Heart right ventricle (tissue), 16 donors: ENCODE results near the gene SPSB1. TPM values are rescaled to one million over a fixed set of nuclear protein-coding genes. Genes with fewer than 3 reads are reported as not detected.

Experiments
- ATAC-seq, 8 donors: fragments of 200-7000 bp; cut with Tn5 transposase; one replicate each; pipeline ENCODE4 v1.9.1; 2020; ENCODE audit warnings: mild to moderate bottlenecking in 8 of 8, moderate library complexity in 8 of 8, moderate number of reproducible peaks in 1 of 8
- DNase-seq, 2 donors: peaks; one replicate each; pipeline ENCODE4 v3.0.0-alpha.2; 2020
- H3K27ac ChIP-seq, 10 donors: fragments of 200-600 bp; sonication (generic) in 2 of 10; one replicate each; pipeline versions ENCODE4 v1.5.0 to v1.8.0; 2020 to 2022; ENCODE audit warnings: mild to moderate bottlenecking in 3 of 10
- H3K27me3 ChIP-seq, 7 donors: fragments of 200-600 bp; one replicate each; pipeline ENCODE4 v1.8.0; 2021 to 2022; ENCODE audit warnings: mild to moderate bottlenecking in 2 of 7
- H3K36me3 ChIP-seq, 9 donors: fragments of 200-600 bp; sonication (generic) in 1 of 9; one replicate each; pipeline versions ENCODE4 v1.5.0 to v1.8.0; 2020 to 2022; ENCODE audit warnings: mild to moderate bottlenecking in 2 of 9
- H3K4me1 ChIP-seq, 9 donors: fragments of 200-600 bp; sonication (generic) in 1 of 9; one replicate each; pipeline versions ENCODE4 v1.5.0 to v1.8.0; 2020 to 2022; ENCODE audit warnings: mild to moderate bottlenecking in 4 of 9
- H3K4me3 ChIP-seq, 10 donors: fragments of 200-600 bp; sonication (generic) in 2 of 10; one replicate each; pipeline versions ENCODE4 v1.5.0 to v1.8.0; 2020 to 2022; ENCODE audit warnings: mild to moderate bottlenecking in 7 of 10, moderate library complexity in 2 of 10
- H3K9me3 ChIP-seq, 11 donors: fragments of 200-600 bp in 10 of 11; sonication (generic) in 2 of 11; one replicate each; pipeline versions ENCODE4 v1.5.0 to v1.8.0; 2013 to 2022; ENCODE audit warnings: mild to moderate bottlenecking in 2 of 11, control low read depth in 1 of 11, moderate library complexity in 1 of 11
- WGBS, 2 donors: extraction: QIAGEN DNeasy Blood & Tissue Kit; methylation state at CpG; one replicate each; pipeline ENCODE4 v1.1.7; 2013; ENCODE audit warnings: inconsistent platforms in 1 of 2; 5-methylcytosine and 5-hydroxymethylcytosine counted together
- intact Hi-C, 10 donors: fragments of 100-400 bp; cut with DNase I; formaldehyde crosslinking; loops; one replicate each; pipeline versions ENCODE4 v1.11.1 to v1.14.2; 2022
- polyA plus RNA-seq, 2 donors: library from polyadenylated mRNA; stranded (reverse); fragments of 200-250 nt; gene quantifications; one replicate each; pipeline ENCODE4 v1.2.3, GENCODE V29; 2013
- total RNA-seq, 10 donors: library from RNA; stranded (reverse); fragmentation: NEBNext Ultra II Directional in 3 of 10; extraction: Animal tissue kit (Norgen Biotek cat#: 25700) in 3 of 10; gene quantifications; one replicate each; pipeline versions ENCODE4 v1.2.1 to v1.2.4, GENCODE V29; 2021 to 2023
- TF ChIP-seq, protein P1 (sequence below), 9 donors: fragments of 200-600 bp; sonication (generic) in 2 of 9; IDR thresholded peaks; one replicate each; pipeline versions ENCODE4 v1.5.0 to v1.8.0; 2021 to 2022; ENCODE audit warnings: antibody characterized with exemption in 9 of 9, mild to moderate bottlenecking in 5 of 9, moderate library complexity in 1 of 9
- donor health status: Arrhythmogenic right ventricular cardiomyopathy.
- donor health status: ischemic (EF 13 %, LVEDD 7.1; RV severe dilation, severe dysfunction).
- donor health status: healthy with polysubstance abuse.
- donor health status: DM: no; HTN: yes; CAD: no.
- donor health status: DM: no; HTN: no; CAD: no.
- donor health status: ischemic (EF 25% LVEDD 6.9; RV normal size, moderate dysfunction).
- donor health status: ischemic (EF 25% LVEDD 5.7; RV mildly dilated, moderate dysfunction).
- donor health status: healthy.
- donor health status: DM: yes; HTN: yes; CAD: no.
- donor health status: Ischemic cardiomyopathy.
- donor health status: ischemic (EF 35%, LVEDD 5.7; RV mildly dilated, moderate dysfunction).
- donor health status: nonischemic (EF 11% LVEDD 7.7; RV severe dilation, severe dysfunction).
- donor health status: DM: yes; HTN: yes; CAD: no.
- donor health status: PGD.
- donor health status: ischemic (EF 29% LVEDD 5.4; RV normal size, mild dysfunction).
- donor health status: nonischemic (EF 23%, LVEDD 6.1; RV moderate dilation, normal function).

SPSB1 gene
- total and polyA plus RNA-seq, 12 donors = 5.5 to 16.5 (median 8.8) TPM

DNA sequence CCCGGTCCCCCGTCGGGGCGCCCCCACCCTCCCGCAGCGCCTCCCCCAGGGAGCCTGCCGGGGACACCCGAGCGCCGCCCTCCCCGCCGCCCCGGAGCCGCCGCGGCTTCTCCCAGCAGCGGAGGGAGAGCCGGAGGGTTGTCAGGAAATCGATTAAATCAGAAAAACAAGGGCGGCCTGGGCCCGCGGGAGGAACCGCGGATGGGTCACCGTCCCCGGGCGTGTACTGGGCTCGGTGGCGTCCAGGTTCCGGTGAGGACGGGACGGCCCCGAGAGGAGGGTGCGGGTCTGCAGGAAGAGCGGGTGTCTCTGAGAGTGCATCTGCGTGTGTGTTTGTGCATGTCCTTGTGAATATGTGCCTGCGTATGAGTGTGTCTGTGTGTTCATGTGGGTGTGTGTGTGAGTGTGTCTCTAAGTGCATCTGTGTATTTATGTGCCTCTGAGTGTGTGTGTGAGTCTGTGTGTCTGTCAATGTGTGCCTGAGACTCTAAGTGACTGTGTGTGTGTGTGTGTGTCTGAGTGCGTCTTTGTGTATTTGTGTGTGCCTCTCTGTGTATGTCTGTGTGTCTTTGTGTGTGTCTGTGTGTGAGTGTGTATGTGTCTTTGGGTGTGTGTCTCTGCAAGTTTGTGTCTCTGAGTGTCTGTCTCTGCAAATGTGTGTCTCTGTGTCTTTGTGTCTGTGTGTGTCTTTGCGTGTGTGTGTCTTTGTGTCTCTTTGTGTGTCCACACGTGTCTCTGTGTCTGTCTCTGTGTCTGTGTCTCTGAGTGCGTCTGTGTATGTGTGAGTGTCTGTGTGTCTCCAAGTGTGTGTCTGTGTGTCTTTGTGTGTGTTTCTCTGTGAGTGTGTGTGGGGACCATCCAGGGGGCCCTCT is 1.1 kb downstream of the SPSB1 start:
- Histone ChIP-seq H3K4me1 (peaks cover 6 to 58% (median 32%) of the 10 kb centered on the region in 9 donors), H3K4me3 (peak overlapping the region; percentile 51 to 98 (median 75)), H3K36me3 (no peaks in the 10 kb centered on the region), H3K27me3 (peaks cover 0 to 8% (median 0%) of the 10 kb centered on the region in 7 donors), H3K27ac (peak overlapping the region; percentile 73 to 95 (median 86)), H3K9me3 (peaks cover 0 to 8% (median 2%) of the 10 kb centered on the region in 11 donors)
- TF ChIP-seq, protein P1, sequence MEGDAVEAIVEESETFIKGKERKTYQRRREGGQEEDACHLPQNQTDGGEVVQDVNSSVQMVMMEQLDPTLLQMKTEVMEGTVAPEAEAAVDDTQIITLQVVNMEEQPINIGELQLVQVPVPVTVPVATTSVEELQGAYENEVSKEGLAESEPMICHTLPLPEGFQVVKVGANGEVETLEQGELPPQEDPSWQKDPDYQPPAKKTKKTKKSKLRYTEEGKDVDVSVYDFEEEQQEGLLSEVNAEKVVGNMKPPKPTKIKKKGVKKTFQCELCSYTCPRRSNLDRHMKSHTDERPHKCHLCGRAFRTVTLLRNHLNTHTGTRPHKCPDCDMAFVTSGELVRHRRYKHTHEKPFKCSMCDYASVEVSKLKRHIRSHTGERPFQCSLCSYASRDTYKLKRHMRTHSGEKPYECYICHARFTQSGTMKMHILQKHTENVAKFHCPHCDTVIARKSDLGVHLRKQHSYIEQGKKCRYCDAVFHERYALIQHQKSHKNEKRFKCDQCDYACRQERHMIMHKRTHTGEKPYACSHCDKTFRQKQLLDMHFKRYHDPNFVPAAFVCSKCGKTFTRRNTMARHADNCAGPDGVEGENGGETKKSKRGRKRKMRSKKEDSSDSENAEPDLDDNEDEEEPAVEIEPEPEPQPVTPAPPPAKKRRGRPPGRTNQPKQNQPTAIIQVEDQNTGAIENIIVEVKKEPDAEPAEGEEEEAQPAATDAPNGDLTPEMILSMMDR (IDR thresholded peaks at IDR 0.05) = no peak
- ATAC-seq (peak in 3 of 8 donors; percentile 6 to 15 (median 11)), DNase-seq (peak in 1 of 2 donors; percentile 47)
- intact Hi-C loops = loop anchor here in 3 of 10 donors (5.0 to 10.0 kb wide), 3 partner anchors 84 to 281 kb away; no protein-coding TSS in a partner anchor
- 7 to 8% methylated on average over 41 of the region's 41 CpGs for WGBS, 2 donors

DNA sequence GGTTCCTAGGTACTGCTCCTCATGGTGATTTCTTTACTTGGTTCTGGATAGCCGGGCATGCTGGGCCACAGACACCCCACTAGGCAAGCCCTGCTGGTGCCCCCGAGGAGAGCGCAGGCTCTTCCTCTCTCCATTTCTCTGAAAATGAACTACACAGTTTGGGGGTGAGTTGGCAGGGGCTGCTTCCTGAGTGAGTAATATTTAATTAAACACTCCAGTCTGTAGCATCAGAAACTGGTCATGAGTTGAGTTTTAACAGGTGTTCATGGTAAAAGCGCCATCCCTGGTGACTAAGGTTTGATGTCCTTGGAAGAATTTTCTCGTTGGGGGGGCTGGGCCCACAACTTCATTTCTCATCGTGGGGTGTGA is 1.7 kb downstream of the SPSB1 start:
- DNase-seq (peak in 1 of 2 donors; percentile 26), ATAC-seq (peak in 3 of 8 donors; percentile 2 to 16 (median 6))
- H3K9me3 ChIP-seq = peaks cover 0 to 2% (median 0%) of the 10 kb centered on the region in 11 donors
- intact Hi-C loops = loop anchor here in 3 of 10 donors (5.0 to 10.0 kb wide), 3 partner anchors 83 to 280 kb away; no protein-coding TSS in a partner anchor
- H3K4me3 ChIP-seq = peak overlapping the region in 9 of 10 donors; percentile 17 to 98 (median 76)
- H3K27me3 ChIP-seq = peaks cover 0 to 8% (median 0%) of the 10 kb centered on the region in 7 donors
- WGBS, 2 donors = 68% methylated on average over 6 of the region's 6 CpGs
- H3K4me1 ChIP-seq = peaks cover 6 to 55% (median 32%) of the 10 kb centered on the region in 9 donors
- peak overlapping the region in 5 of 10 donors; percentile 50 to 87 (median 84) for H3K27ac ChIP-seq
- no peaks in the 10 kb centered on the region for H3K36me3 ChIP-seq
- TF ChIP-seq, protein P1 (IDR thresholded peaks at IDR 0.05) = no peak

DNA sequence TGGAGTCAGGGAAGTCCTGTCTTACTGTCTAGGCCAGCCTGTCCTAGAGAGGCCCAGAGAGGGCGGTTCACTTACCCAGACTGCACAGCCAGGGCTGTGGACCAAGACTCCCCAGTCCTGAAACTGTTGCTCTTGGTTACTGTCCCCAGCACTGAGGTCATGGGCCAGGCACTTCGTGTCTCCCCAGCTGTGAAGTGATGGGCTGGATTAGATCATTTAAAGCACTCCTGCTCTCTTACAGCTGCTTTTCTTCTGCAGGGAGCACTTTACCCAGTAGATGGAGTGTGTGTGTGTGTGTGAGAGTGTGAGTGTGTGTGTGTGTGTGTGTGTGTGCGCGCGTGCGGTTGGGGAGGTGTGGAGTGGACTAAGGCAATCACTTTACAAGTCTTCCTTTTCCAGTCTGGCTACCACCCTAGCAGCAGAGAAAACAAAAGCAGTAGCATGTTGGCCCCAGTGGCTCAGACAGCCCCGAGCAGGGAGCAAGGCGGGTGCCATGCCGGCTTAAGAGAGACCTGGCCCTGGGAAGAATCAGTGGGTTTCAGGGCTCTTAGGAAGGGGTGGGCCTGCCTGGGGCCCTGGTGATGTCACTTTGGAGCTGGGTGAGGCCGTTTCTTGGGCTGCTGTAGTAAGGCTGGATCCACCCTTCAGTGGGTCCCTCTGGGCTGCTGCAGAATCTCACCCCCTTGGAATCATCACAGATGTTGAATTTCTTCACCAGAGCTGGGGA is 2.4 kb downstream of the SPSB1 start:
- no peaks in the 10 kb centered on the region for H3K36me3 ChIP-seq
- peaks cover 0 to 8% (median 0%) of the 10 kb centered on the region in 7 donors for H3K27me3 ChIP-seq
- no peaks in the 10 kb centered on the region for H3K9me3 ChIP-seq
- DNase-seq (peak in 1 of 2 donors; percentile 35), ATAC-seq (peak; percentile 15 to 61 (median 30))
- H3K4me1 ChIP-seq = peaks cover 6 to 53% (median 31%) of the 10 kb centered on the region in 9 donors
- peak overlapping the region in 8 of 10 donors; percentile 17 to 96 (median 75) for H3K4me3 ChIP-seq
- intact Hi-C loops = loop anchor here in 3 of 10 donors (5.0 to 10.0 kb wide), 4 partner anchors 37 to 280 kb away; no protein-coding TSS in a partner anchor
- peak overlapping the region in 4 of 10 donors; percentile 50 to 85 (median 84) for H3K27ac ChIP-seq
- WGBS, 2 donors = 65 to 68% methylated on average over 10 of the region's 10 CpGs
- TF ChIP-seq, protein P1 (IDR thresholded peaks at IDR 0.05) = no peak

DNA sequence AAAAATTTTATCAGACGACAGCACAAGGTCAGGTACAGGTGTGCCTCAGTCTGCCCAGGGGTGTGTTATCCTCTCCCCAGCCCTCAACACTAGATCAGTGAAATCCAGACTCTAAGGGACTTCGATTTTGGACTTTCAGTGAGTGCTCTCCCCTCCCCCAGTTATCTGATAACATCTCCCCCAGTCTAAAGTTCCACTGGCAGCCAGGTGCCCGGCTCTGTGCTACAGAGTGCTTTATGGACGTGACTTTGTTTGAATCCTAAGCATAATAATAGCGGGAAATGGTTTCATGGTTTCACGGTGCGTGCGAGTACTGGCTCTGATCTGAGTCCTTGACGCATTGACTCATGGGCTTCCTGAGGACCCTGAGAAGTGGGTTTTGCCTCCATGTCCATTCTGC is 3.2 kb downstream of the SPSB1 start:
- Histone ChIP-seq H3K27me3 (peaks cover 0 to 8% (median 0%) of the 10 kb centered on the region in 7 donors), H3K27ac (peak overlapping the region in 1 of 10 donors; percentile 11), H3K9me3 (no peaks in the 10 kb centered on the region), H3K36me3 (no peaks in the 10 kb centered on the region), H3K4me1 (peaks cover 6 to 52% (median 25%) of the 10 kb centered on the region in 9 donors), H3K4me3 (no peak overlapping the region)
- ATAC-seq (no peak), DNase-seq (no peak)
- WGBS, 2 donors = 84 to 97% methylated on average over 9 of the region's 9 CpGs
- intact Hi-C loops = loop anchor here in 2 of 10 donors (5.0 to 10.0 kb wide), 2 partner anchors 36 to 279 kb away; no protein-coding TSS in a partner anchor
- TF ChIP-seq, protein P1 (IDR thresholded peaks at IDR 0.05) = no peak
